IPS DF 4.7 (cell line): ENCODE results near the gene ASXL2.
"Not testable (repeated sequence)": the region's sequence is repeated elsewhere in the genome, so short reads cannot be mapped to it uniquely, and the experiment has no call there.

Experiments
- DNase-seq: peaks from one replicate; pipeline ENCODE4 v3.0.0-alpha.2; 2013; ENCODE audit warnings: low spot score; ENCODE audit errors: extremely low read depth

ASXL2 gene

DNA sequence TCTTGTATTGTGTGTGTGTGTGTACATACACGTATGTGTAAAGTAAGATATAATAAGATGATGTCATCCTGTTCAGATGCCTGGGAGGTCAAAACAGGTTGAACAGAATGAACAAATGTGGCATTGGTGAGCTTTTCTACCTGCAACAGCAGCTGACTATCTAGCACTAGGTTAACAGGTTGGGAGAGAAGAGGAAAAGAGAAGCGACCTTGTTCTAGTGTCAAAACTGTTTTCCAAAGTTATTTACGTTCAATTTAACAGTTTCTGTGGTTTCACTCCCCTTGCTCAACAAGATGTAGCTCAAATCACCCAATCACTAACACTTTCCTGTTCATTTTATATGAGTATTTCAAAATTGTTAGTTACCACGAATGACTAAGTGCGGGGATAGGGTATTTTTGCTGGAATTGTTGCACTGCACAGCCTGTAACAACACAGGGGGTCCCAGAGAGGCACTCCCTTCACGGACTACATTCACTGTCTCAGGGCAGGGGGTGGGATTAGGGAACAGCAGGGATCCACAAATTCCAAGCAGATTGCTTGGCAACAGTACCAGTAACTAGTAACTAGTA is 137.4 kb downstream of the ASXL2 start:
- no peak for DNase-seq

DNA sequence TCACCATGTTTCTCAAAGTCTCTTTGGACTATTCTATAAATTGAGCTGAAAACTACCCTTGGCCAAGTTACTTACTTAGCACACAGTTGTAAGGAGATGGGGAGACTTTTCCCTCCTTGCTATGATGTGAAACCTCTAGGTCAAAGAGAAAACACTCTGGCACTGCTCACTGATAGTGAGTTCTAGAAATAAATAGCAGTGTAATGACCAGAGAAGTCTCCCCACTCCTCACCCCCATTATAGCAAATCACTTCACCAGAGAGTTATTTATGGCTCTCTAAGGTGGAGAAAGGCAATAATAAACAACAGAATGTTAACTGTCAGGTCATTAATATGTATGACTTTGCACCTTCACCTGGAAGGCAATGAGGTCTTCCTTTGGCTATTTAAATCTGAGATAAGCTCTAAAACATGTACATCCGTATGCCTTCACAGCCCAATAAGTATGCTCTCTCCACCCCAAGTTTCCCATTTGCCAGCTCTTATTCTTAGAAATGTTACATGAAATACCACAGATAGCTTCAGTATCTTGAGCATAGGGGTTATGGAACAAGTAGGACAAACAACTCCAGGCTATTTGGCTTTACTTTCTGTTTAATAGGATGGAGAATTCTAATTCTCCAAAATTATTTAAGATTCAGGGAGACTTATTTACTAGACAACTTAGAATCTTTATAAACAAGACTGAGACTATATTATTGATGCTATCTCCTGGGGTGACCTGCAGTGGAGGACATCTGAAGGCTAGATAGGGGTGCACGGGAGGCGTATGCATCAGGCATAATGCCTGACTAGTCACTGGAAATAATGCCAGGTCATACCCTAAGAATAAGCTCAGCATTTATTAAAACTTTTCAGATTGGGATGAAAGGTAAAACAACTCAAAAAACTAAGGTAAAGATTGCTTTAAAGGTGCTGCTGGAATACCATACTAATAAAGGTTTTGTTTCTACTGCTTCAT is 139.6 kb downstream of the ASXL2 start:
- DNase-seq: no peak

DNA sequence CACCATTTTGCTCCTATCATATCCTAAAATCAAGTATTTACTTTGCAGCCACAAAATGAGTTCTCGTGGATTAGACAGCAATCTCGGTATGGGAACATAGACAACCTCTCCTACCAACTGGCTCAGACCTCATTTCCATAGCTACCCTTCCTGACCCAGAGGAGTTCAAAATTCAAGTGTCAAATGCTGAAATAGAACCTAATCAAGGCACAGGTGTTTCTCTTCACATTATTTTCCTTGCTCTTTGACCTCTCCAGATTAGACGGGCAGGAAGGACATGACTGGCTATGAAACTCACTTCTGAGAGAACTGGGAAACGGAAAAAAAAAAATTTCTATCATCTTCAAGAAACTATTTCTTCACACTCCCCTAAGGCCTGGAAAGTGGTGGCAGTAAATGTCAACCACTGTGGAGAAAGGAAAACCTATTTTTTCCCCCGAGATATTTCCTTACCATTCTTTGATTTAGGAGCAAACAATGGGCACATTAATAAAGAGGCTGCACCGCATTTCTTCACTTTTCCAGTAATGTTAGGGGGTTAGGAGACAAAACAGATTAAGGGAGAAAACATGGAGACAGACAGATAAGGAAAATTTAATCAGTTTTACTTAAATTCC is 141.3 kb downstream of the ASXL2 start:
- DNase-seq: no peak

DNA sequence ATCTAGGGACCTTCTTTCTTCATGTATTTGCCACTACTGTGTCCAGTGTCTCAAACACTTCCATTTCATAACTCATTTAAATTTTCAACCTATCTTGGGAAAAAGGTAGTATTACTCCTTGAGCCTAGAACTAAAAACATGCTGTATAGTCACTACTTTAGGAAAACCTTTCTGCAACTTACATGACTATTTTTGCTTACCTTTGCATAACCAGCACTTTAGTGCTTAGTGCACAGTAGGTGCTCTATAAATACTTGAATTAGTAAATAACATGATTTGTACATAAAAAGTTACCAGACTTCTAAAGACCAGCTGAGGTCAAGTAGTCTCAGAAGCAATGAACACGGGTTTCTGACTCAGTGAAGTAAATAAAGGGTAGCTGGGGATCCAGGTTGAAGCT is 142.5 kb downstream of the ASXL2 start:
- no peak for DNase-seq

DNA sequence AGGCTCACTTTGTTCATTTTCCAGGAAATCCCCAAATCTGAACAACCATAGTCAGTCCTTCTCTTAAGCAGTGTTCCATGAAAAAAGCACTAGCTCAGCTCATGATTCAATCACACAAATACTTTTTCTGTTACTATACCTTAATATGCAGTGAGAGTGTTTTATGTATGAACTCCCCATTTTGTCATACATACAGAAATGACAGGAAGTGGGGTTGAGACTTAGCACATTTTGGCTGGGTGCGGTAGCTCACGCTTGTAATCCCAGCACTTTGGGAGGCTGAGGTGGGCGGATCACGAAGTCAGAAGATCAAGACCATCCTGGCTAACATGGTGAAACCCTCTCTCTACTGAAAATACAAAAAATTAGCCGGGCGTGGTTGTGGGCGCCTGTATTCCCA is 149.7 kb downstream of the ASXL2 start:
- DNase-seq: no peak

DNA sequence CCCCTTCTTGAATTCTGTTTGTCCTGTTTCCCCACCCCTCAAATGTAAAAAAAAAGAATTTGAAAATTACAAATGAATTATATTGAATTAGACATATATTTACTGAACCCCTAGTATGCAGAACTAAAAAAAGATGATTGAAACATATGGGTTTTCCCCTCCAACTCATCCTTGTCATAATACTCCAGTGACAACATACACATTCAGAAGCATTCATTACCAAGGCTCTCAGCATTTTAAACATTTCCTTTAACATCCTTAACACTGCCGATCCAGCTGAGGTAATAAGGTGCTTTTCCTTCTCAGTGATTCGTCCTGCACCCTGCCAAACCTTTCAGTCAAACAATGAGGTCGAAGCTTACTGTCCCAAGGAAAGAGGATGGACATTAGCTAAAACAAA is 151.8 kb downstream of the ASXL2 start:
- DNase-seq: no peak

DNA sequence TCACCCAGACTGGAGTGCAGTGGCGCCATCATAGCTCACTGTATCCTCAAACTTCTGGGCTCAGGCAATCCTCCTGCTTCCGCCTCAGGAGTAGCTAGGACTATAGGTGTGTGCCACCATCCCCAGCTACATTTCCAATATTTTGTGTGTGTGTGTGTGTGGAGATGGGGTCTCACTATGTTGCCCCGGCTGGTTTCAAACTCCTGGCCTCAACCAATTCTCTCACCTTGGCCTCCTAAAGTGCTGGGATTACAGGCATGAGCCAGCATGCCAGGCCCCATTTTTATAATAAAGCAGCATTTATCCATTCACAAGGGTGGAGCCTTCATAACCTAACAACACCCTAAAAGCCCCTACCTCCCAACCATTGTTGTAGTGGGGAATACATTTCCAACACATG is 152.4 kb downstream of the ASXL2 start:
- DNase-seq: no peak

DNA sequence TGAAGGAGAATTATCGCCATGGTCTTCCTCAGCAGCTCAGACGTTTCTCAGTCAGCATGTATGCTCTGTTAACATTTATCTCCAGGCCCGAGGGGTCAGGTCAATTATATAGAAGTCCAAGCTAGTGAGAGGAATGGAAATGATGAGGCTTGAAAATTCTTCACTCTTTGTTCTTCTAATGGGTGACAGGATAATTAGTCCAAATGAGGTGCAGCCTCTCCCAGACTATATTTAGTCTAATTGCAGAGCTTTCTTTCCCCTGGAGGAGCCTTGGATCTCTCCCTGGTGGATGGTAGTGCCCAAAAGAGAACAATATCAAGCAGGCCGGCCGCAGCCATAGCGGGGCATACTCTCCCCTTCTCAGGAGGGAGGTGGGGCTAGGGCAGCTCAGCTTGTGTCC is 153.5 kb downstream of the ASXL2 start:
- no peak for DNase-seq

DNA sequence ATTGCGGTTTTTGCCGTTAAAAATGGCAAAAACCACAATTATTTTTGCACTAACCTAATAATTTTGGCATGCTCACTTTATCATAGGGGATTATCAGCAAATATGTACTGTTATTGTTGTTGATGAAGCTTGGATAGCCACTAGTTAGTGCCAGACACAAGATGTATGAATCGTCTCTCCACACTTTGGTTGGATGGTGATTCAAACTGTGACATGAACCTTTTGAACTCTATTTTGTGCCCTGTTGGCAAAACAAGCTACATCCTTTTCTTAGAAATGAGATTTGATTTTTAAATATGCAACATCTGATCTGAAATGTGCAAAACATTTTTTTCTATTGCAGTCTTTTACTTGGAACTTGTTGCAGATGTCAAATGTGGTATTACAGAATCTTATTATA is 156.1 kb downstream of the ASXL2 start:
- no peak for DNase-seq

DNA sequence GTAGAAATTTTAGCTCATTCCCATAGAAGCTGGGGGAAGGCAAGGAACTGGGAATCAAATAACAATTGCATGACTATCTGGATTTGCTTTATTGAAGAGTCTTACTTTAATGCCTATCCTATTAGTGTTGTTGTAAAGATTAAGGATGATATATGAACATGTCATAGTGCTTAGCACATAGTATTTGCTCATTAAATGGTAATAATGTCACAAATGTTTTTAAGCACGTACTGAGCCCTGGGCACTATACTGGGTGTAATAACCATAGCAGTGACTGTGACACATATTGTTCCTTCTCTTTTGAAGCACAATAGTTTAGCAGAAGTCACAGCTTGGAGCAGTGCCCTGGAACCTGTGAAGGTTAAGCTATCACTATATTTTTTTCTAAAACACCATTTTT is 157.7 kb downstream of the ASXL2 start:
- DNase-seq: no peak

DNA sequence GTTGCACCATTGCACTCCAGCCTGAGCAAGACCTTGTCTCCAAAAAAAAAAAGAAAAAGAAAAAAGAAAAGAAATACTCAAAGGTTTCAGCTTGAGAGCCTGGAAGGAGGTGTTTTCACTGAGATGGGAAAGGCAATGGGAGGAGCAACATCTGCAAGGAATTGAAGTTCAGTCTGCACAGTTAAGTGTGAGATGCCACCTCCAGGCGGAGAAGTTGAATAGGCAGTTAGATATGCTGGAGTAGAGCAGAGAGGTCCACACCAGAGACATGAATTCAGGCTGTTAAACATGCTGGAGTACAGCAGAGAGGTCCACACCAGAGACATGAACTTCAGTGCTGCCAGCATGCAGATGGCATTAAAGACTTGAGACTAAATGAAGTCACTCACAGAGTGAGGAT is 163.5 kb downstream of the ASXL2 start:
- DNase-seq: no peak

DNA sequence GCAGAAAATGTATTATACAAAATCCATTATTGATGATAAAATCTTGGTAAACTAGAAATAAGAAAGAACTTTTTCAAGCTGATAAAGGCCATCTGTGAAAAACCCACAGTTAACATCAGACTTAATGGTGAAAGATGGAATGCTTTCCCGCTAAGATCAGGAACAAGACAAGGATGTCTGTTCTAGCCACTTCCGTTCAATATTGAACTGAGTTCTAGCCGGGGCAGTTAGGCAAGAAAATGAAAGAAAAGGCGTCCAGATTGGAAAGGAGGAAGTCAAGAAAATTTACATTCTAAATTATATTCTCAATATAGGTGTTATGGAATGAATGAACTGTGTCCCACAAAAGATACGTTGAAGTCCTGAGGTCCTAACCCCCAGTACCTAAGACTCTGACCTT is 165.8 kb downstream of the ASXL2 start:
- DNase-seq: no peak

DNA sequence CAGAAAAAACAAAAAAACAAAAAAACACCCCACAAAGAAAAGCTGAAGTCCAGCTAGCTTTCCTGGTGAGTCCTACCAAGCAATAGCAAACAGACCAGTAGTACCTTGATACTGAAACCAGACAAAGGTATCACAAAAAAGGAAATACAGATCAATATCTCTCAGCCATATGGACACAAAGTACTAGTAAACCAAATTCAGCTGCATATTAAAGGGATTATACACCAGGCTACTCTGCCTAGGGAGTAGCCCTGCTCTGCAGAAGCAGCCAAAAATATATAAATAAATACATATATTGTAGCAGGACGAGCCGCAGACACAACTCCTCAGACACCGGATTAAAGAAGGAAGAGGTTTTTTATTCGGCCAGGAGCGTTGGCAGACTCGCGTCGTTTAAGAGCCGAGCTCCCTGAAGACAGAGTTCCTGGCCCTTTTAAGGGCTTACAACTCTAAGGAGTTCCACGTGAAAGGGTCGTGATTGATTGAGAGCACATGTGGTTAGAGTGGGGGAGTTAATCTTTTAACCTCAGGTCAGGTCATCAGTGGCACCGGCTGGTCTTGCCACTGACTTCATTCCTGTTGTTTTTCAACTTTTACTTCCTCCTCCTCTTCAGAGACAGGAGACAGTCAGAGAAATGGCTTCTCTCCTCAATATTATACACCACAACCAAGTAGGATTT is 166.5 kb downstream of the ASXL2 start:
- no peak for DNase-seq

DNA sequence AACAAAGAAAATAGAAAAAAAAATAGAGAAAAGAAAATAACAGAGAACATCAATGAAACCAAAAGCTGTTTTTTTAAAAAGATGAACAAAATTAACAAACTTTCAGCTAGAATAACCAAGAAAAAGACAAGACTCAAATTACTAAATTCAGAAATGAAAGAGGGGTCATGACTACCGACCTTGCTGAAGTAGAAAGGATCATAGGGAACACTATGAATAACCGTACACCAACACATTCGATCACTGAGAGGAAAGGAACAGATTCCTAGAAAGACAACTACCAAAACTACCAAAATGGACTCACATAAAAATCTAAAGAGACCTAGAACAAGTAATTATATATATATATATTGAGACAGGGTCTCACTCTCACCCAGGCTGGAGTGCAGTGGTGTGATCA is 167.5 kb downstream of the ASXL2 start:
- DNase-seq: no peak

DNA sequence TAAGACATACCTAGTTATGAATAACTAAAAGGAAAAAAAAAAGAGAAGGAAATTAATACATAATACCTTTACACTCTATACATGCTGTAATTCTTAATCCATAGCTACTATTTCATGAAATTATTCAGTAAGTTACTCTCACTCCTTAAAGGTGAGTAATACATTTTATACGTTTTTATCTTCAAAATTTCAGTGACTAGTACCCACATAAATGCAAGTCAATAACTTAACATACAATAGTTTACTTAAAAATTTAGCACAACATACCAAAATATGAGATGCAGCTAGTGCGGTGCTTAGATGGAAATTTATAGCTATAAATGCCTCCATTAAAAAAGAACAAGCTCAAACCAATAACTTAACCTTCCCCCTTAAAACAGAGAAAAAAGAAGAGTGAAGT is 168.9 kb downstream of the ASXL2 start:
- no peak for DNase-seq

DNA sequence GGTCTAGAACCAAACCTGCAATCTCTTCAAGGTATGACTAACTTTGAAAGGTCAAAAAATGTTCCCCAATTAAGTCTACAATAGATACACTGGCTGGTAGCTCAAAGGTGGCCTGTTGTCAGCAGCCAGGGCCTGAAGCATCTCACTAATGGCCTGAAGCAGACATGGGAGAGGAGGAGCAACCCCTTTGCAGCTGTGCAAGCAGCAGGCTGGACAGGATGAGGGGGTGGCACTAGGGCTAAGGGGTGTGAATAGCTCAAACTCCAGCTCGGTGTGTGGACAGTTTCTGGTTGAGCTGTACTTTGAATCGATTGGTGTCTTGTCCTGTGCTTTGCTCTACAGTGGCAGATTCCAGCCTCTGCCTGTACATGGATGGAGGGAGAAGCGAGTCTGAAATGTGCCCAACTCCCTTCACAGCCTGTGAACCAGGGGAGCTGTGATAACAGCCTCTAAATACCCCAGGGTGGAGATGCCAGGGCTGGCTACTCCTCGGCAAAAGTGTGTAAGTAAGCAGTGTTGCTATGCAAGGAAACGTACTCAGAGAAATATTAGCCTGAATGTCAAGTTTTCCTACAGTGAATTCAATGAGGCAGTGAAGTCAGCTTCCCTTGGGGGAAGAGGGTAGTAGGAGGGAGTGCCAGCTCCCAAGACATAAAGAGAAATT is 170.2 kb downstream of the ASXL2 start:
- DNase-seq: no peak

DNA sequence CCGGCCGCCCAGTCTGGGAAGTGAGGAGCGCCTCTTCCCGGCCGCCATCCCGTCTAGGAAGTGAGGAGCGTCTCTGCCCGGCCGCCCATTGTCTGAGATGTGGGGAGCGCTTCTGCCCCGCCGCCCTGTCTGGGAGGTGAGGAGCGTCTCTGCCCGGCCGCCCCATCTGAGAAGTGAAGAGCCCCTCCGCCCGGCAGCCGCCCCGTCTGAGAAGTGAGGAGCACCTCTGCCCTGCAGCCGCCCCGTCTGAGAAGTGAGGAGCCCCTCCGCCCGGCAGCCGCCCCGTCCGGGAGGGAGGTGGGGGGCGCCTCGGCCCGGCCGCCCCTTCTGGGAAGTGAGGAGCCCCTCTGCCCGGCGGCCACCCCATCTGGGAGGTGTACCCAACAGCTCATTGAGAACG is 172.7 kb downstream of the ASXL2 start:
- not testable (repeated sequence) for DNase-seq

DNA sequence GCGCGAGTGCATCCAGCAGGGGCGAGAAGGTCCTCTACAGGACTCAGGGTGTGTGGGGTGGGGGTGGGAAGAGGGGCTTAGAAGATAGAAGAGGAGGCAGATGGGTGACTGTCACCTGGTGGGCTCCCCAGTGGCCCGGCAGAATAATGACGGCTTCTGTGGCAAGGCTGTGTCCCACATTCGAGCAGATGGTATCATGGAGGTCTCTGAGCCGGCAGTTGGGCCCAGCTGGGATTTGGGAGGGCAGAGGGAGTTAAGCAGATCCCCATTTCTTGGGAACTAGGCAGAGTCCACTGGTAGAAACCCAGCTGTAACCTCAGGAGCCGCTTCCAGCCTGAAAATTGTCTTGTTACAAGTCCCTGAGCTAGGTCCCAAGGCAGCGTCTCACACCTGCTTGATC is 176.5 kb downstream of the ASXL2 start:
- DNase-seq: no peak

DNA sequence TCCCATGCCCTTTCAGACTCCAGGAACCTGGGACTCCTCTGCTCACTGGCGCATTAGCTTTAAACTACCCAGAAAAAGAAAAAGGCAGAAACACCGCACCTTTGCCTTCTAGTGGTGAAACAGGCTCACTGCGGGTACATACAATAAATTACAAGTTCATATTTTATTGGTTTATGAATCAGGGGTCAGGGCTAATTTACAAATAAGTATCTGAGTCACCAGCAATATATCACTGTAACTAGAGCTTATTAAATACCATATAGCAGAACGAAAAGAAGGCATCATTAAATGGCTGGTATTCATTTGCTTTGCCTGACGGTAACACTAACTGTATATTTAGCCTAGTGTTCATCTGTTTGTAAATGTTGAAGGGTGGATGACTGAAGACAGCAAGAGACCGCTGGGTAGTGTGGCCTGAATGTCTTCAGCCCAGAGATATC is 178.0 kb downstream of the ASXL2 start:
- no peak for DNase-seq

DNA sequence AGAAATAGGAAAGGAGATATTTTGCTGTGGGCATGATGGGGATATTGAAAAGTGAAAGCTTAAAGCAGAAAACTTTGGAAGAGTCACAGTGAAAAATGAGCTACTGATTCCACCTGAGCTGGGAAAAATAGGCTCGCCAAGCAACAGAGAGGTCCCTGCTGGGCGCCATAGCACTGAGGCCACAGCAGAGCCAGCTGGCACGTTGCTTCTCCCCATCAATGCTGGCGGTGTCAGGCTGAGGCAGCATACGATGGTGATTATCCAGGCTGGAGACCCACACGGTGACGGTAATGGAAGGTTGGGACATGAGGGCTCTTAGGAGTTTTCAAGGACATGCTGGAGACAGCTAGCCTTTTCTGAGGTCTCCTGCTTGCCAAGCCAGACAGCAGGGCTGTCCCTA is 179.1 kb downstream of the ASXL2 start:
- DNase-seq: no peak

DNA sequence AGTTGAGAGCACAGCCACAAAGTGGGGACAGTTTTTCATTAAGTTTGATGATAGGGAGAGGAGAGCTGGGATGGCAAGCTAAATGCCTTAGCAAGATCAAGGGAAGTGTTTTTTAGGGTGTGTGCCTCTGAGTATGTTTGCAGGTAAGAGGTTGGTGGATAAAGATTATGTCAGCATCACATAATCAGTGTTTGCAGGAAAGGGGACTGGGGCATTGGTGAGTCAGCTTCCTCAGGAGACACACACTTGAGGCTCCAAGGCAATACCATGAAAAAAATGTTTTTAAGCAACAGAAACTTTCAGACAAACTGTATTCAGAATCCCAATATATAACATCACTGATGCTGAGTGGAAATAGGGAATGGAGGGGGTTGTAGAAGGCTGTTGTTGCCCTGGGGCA is 179.5 kb downstream of the ASXL2 start:
- no peak for DNase-seq
